Activated naive CD8-positive, alpha-beta T cell treated with anti-CD3 and anti-CD28 coated beads for 36 hours (primary cell): ENCODE data around the gene AUTS2. TPM values are rescaled to one million over a fixed set of nuclear protein-coding genes. Genes with fewer than 3 reads are reported as not detected.

Experiments used
- DNase-seq: peaks from one replicate; pipeline ENCODE4 v3.0.0; 2021
- H3K27ac Mint-ChIP-seq: one replicate; pipeline ENCODE4 v1.8.0; 2022; ENCODE audit warnings: mild to moderate bottlenecking, moderate library complexity, mixed read lengths
- H3K27me3 Mint-ChIP-seq: one replicate; pipeline ENCODE4 v1.8.0; 2022; ENCODE audit warnings: mild to moderate bottlenecking, mixed read lengths
- H3K36me3 Mint-ChIP-seq: one replicate; pipeline ENCODE4 v1.8.0; 2021; ENCODE audit warnings: mild to moderate bottlenecking, mixed read lengths
- H3K4me1 Mint-ChIP-seq: one replicate; pipeline ENCODE4 v1.8.0; 2021; ENCODE audit warnings: mixed read lengths
- H3K4me3 Mint-ChIP-seq: one replicate; pipeline ENCODE4 v1.8.0; 2022; ENCODE audit warnings: mild to moderate bottlenecking, moderate library complexity, mixed read lengths
- H3K9me3 Mint-ChIP-seq: one replicate; pipeline ENCODE4 v1.8.0; 2022; ENCODE audit warnings: mixed read lengths
- total RNA-seq, 2 experiments: library from RNA; stranded (reverse); gene quantifications; one replicate each; pipeline ENCODE4 v1.2.3, GENCODE V29; 2021

AUTS2 gene
- total RNA-seq, 2 experiments from 2014 or later, result 0.58 to 0.78 TPM

GRCh38 chr7:70069977-70070376, 471.7 kb downstream of the AUTS2 start:
- no peaks in the 10 kb centered on the region for H3K27me3 Mint-ChIP-seq
- H3K27ac Mint-ChIP-seq, result no peak overlapping the region
- no peaks in the 10 kb centered on the region for H3K4me1 Mint-ChIP-seq
- H3K4me3 Mint-ChIP-seq, result no peak overlapping the region
- no peaks in the 10 kb centered on the region for H3K36me3 Mint-ChIP-seq
- DNase-seq, result no peak
- no peaks in the 10 kb centered on the region for H3K9me3 Mint-ChIP-seq

- no peak for DNase-seq
- H3K36me3 Mint-ChIP-seq, result no peaks in the 10 kb centered on the region
- H3K27ac Mint-ChIP-seq, result no peak overlapping the region
- H3K4me1 Mint-ChIP-seq, result no peaks in the 10 kb centered on the region
- no peaks in the 10 kb centered on the region for H3K9me3 Mint-ChIP-seq
- H3K4me3 Mint-ChIP-seq, result no peak overlapping the region
- no peaks in the 10 kb centered on the region for H3K27me3 Mint-ChIP-seq
Measured at GRCh38 chr7:70071766-70072165, 473.5 kb downstream of the AUTS2 start.

GRCh38 chr7:70072220-70072619, 473.9 kb downstream of the AUTS2 start:
- H3K9me3 Mint-ChIP-seq, result no peaks in the 10 kb centered on the region
- no peak overlapping the region for H3K27ac Mint-ChIP-seq
- H3K4me1 Mint-ChIP-seq, result no peaks in the 10 kb centered on the region
- DNase-seq, result no peak
- no peaks in the 10 kb centered on the region for H3K36me3 Mint-ChIP-seq
- H3K27me3 Mint-ChIP-seq, result no peaks in the 10 kb centered on the region
- H3K4me3 Mint-ChIP-seq, result no peak overlapping the region

- H3K27me3 Mint-ChIP-seq, result no peaks in the 10 kb centered on the region
- H3K9me3 Mint-ChIP-seq, result no peaks in the 10 kb centered on the region
- DNase-seq, result no peak
Measured at GRCh38 chr7:70076325-70076724, 478.1 kb downstream of the AUTS2 start.

GRCh38 chr7:70082099-70082611, 483.9 kb downstream of the AUTS2 start:
- Mint-ChIP-seq H3K27me3 (no peaks in the 10 kb centered on the region), H3K9me3 (peaks cover 2% of the 10 kb centered on the region), H3K27ac (no peak overlapping the region), H3K4me3 (no peak overlapping the region), H3K4me1 (no peaks in the 10 kb centered on the region), H3K36me3 (no peaks in the 10 kb centered on the region)
- no peak for DNase-seq

More at GRCh38 chr7:70076325-70076724, 478.1 kb downstream of the AUTS2 start:
- Mint-ChIP-seq H3K36me3 (no peaks in the 10 kb centered on the region), H3K27ac (no peak overlapping the region), H3K4me3 (no peak overlapping the region), H3K4me1 (no peaks in the 10 kb centered on the region)

GRCh38 chr7:70091362-70091761, 493.1 kb downstream of the AUTS2 start:
- DNase-seq, result no peak
- Mint-ChIP-seq H3K9me3 (no peaks in the 10 kb centered on the region), H3K36me3 (no peaks in the 10 kb centered on the region), H3K4me3 (no peak overlapping the region), H3K4me1 (no peaks in the 10 kb centered on the region), H3K27me3 (no peaks in the 10 kb centered on the region), H3K27ac (no peak overlapping the region)

- Mint-ChIP-seq H3K4me1 (no peaks in the 10 kb centered on the region), H3K27me3 (no peaks in the 10 kb centered on the region), H3K9me3 (no peaks in the 10 kb centered on the region), H3K4me3 (no peak overlapping the region), H3K27ac (no peak overlapping the region), H3K36me3 (no peaks in the 10 kb centered on the region)
- DNase-seq, result no peak
Measured at GRCh38 chr7:70092314-70093204, 494.3 kb downstream of the AUTS2 start.

GRCh38 chr7:70093205-70093904, 495.1 kb downstream of the AUTS2 start:
- Mint-ChIP-seq H3K4me1 (no peaks in the 10 kb centered on the region), H3K4me3 (no peak overlapping the region), H3K9me3 (no peaks in the 10 kb centered on the region), H3K36me3 (no peaks in the 10 kb centered on the region), H3K27ac (no peak overlapping the region), H3K27me3 (no peaks in the 10 kb centered on the region)
- DNase-seq, result no peak

GRCh38 chr7:70094831-70095230, 496.6 kb downstream of the AUTS2 start:
- Mint-ChIP-seq H3K27me3 (no peaks in the 10 kb centered on the region), H3K4me3 (no peak overlapping the region), H3K4me1 (no peaks in the 10 kb centered on the region), H3K36me3 (no peaks in the 10 kb centered on the region), H3K27ac (no peak overlapping the region), H3K9me3 (no peaks in the 10 kb centered on the region)
- no peak for DNase-seq

- no peaks in the 10 kb centered on the region for H3K9me3 Mint-ChIP-seq
- no peaks in the 10 kb centered on the region for H3K36me3 Mint-ChIP-seq
- H3K4me1 Mint-ChIP-seq, result no peaks in the 10 kb centered on the region
Measured at GRCh38 chr7:70097645-70098044, 499.4 kb downstream of the AUTS2 start.

GRCh38 chr7:70098133-70098561, 499.9 kb downstream of the AUTS2 start:
- DNase-seq, result no peak
- Mint-ChIP-seq H3K4me3 (no peak overlapping the region), H3K4me1 (no peaks in the 10 kb centered on the region), H3K9me3 (no peaks in the 10 kb centered on the region), H3K27ac (no peak overlapping the region), H3K27me3 (no peaks in the 10 kb centered on the region), H3K36me3 (no peaks in the 10 kb centered on the region)

More at GRCh38 chr7:70097645-70098044, 499.4 kb downstream of the AUTS2 start:
- Mint-ChIP-seq H3K27ac (no peak overlapping the region), H3K4me3 (no peak overlapping the region), H3K27me3 (no peaks in the 10 kb centered on the region)
- no peak for DNase-seq

GRCh38 chr7:70098905-70099672, 500.8 kb downstream of the AUTS2 start:
- Mint-ChIP-seq H3K36me3 (no peaks in the 10 kb centered on the region), H3K27ac (no peak overlapping the region), H3K9me3 (no peaks in the 10 kb centered on the region), H3K4me1 (no peaks in the 10 kb centered on the region), H3K27me3 (no peaks in the 10 kb centered on the region), H3K4me3 (no peak overlapping the region)
- DNase-seq, result no peak

- no peak for DNase-seq
- Mint-ChIP-seq H3K36me3 (no peaks in the 10 kb centered on the region), H3K27ac (no peak overlapping the region), H3K27me3 (no peaks in the 10 kb centered on the region), H3K4me1 (no peaks in the 10 kb centered on the region), H3K9me3 (no peaks in the 10 kb centered on the region), H3K4me3 (no peak overlapping the region)
Measured at GRCh38 chr7:70104243-70104642, 506.0 kb downstream of the AUTS2 start.

- Mint-ChIP-seq H3K27me3 (no peaks in the 10 kb centered on the region), H3K4me1 (no peaks in the 10 kb centered on the region)
- DNase-seq, result no peak
Measured at GRCh38 chr7:70113078-70113477, 514.8 kb downstream of the AUTS2 start.

GRCh38 chr7:70113536-70113935, 515.3 kb downstream of the AUTS2 start:
- no peaks in the 10 kb centered on the region for H3K4me1 Mint-ChIP-seq
- no peaks in the 10 kb centered on the region for H3K27me3 Mint-ChIP-seq
- no peak overlapping the region for H3K27ac Mint-ChIP-seq
- H3K9me3 Mint-ChIP-seq, result no peaks in the 10 kb centered on the region
- DNase-seq, result no peak
- H3K36me3 Mint-ChIP-seq, result no peaks in the 10 kb centered on the region
- H3K4me3 Mint-ChIP-seq, result no peak overlapping the region

More at GRCh38 chr7:70113078-70113477, 514.8 kb downstream of the AUTS2 start:
- Mint-ChIP-seq H3K9me3 (no peaks in the 10 kb centered on the region), H3K36me3 (no peaks in the 10 kb centered on the region), H3K27ac (no peak overlapping the region), H3K4me3 (no peak overlapping the region)
